HUDEP-2 (cell line): Measurements from ENCODE around the gene INPP4B.
"Not testable (repeated sequence)": the region's sequence is repeated elsewhere in the genome, so short reads cannot be mapped to it uniquely, and the experiment has no call there.

Experiments
- DNase-seq, 76 experiments: peaks; one replicate each; lab custom pipeline; 2025; ENCODE audit not compliant: unreplicated experiment in 76 of 76; lab: John Stamatoyannopoulos, UW

INPP4B gene

DNA sequence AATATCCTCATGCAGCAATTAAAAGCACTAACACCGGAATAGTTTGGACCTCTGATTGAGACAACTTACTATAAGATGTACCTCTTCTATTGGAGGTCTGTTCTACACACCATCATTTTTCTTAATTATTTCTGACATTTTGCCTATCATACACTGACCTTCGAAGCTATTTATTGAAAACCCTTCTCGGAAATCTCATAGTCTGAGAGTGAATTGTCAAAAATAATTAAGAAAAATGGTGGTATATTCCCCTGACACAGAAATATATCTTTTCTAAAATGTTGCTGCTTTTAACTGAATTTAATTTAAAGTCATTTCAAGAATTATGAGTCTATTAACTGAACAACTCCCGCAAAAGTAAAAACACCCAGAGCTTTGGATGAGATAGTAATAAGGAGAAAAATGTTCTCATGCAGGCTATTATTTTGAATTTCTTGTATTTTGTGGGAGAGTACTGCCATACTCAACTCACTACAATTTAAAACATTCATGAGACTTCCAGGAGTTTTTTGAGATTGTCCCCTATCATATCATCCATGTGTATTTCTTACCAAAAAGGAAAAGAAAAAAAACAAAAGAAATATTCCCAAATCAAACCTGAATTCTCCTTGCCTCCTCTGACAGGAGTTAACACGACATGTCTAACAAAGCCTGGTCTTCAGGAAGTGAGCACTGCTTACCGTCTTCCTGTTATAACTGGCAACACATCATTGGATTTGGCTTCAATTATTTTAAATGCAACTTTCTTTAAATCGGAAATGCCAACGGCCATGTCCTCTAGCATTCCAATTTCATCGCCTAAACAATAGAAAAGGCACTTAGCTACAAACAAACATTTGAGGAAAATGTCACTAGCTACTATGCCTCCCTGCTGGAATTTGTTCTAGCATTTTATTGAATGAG lies 724.4 kb downstream of the INPP4B start:
- DNase-seq = no peak

DNA sequence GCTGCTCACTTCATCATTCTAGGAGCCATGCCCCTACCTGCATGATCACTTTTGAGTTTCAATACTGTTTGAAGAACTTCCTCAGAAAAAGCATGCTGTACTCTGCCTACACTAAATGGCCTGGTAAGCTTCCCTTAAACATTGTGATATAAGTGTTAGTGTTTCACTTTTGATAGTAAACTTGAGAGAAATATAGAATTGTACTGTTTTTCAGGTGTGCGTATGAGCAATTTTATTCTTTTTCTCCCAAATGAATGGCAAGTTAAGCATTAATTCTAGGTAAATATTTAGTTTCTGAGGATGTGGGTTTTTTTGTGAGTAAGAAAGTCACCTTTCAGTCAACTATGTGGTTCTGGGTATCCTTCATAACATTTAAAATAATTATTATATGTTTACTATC lies 725.2 kb downstream of the INPP4B start:
- no peak for DNase-seq

DNA sequence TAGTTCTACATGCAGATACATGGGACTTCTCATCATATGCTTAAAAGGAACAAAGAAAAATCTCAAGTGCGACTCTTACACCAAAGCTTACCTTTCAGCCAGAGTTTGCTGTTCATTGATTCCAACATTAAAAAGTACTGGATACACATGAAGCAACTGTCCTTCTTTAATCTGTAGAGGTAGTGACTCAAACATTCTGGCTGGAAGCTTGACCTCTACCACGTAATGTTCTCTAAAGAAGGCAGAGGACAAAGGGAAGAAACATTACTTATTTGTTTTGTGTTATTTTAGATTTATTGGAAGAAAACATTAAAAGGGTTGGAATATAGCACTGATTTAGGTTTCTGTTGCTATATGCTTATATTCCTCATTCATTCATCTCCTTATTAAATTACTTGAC lies 733.6 kb downstream of the INPP4B start:
- DNase-seq = no peak

DNA sequence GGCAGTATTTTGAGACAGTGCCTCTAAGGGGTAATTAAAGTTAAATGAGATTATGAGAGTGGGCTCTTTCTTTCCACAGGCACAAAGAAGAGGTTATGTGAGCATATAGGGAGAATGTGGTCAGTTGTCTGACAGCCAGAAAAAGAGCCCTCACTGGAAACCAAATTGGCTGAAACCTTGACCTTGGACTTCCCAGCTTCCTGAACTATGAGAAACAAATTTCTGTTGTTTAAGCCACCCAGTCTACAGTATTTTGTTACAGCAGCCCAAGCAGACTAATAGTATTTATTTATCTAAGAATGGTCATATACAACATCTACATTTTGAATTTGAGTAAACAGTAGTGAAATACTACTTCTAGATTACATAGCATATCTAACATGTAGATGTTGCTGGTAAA lies 736.0 kb downstream of the INPP4B start:
- DNase-seq = no peak

DNA sequence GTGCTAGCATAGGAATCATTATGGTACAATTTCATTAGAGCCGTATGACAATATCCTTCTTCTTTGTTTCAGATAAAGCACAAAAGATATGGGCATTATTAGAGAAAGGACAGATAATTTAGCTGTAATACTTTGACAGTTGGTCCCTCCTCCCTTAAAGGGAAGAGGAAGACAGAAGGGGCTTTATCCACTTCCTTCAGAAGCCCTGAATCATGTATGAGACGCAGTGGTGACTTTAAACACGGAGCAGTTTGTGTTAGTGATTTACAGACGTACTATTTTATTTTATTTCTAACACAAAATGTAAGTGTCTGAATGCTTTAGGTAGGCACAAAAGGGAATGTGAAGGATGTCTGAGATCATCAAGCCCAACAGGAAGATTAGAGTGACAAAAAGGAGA lies 742.1 kb downstream of the INPP4B start:
- no peak for DNase-seq

DNA sequence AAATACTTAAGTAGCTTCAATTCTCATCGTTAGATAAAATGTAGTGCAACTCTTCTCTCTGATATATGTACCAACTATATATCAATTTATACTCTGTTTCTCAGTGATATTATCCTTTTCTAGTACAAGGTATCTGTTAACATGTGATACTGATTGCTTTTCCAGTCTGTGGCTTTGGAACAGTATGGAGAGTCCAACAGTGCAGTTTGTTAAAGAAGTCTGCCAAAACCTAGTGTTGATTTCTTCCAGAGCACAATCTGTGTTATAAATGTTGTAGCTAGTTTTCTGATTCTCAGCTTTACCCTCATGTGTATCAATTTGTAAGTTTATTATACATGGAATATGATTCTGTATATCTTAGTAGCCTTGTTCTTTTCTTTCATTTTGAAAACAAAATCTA lies 744.7 kb downstream of the INPP4B start:
- DNase-seq = no peak

DNA sequence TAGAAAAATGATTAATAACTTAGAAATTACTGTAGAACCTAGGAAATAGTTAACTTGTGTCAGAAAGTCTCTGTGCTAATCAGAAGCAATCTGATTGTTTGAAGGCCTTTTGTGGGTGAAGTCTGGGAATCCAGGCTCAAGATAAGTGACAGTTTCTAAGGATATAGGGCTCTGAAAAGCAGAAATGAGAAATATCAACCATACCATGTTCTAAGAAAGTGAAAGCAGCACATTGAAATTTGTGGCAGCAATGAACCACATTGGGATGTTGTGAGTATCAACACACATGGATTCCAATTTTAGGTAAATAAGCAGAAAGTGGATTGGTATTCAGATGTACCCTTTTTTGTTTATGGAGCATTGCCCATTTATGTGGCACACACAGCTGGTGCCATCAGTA lies 745.2 kb downstream of the INPP4B start:
- DNase-seq = no peak

DNA sequence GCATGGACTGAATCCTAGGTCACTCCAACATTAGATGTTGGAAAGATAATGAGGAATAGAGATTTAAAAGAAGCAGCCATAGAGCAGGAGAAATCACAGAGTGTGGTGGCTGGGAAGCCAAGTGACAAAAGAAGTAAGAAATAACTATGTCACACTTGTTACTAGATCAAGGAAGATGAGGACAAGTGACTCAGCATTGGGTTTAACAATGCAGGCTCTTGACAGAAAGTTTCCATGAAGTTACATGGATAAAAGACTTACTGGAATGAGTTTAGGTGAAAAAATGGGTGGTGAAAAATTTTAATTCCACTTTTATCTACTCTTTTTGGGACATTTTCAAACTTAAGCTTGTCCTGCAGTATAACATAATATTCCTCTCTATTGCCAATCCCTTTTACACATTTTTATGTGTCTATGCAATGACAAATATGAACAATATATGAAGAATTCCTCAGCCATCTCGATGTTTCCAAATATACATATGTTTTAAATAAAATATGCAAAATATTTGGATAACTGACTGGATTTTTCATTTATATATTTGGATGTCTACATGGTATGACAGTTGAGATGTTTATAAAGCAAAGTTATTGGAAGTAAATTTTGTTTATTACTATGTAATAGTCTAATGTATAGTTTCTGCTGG lies 747.1 kb downstream of the INPP4B start:
- no peak for DNase-seq

DNA sequence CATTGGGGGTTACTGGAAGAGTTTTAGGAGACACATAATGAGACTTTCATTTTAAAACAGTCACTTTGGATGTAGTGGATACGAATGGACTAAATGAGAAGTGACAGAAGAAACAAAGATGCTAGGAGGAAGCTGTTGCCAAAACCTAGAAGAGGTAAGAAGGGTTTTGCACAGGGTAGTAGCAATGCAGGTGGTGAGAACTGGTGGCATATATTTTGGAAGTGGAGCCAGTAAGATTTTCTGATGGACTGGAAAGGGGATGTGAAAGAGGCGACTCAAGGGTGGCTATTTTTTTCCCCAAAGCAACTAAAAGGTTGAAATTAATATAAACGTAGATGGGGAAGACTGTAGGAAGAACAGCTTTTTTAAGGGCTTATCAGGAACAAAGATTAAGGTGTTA lies 747.7 kb downstream of the INPP4B start:
- DNase-seq = no peak

DNA sequence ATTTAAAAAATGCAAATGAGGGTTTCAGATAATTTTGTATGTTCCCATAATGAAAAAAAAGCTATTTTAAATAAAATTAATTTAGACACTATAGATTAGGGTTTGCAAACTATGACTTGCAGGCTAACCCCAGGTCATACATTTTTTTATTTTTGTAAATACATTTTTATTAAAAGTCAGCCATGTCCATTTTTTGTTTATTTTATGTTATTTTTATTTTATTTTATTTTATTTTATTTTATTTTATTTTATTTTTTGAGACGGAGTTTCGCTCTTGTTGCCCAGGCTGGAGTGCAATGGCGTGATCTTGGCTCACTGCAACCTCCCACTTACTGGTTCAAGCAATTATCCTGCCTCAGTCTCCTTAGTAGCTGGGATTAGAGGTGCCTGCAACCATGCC lies 749.1 kb downstream of the INPP4B start:
- no peak for DNase-seq

DNA sequence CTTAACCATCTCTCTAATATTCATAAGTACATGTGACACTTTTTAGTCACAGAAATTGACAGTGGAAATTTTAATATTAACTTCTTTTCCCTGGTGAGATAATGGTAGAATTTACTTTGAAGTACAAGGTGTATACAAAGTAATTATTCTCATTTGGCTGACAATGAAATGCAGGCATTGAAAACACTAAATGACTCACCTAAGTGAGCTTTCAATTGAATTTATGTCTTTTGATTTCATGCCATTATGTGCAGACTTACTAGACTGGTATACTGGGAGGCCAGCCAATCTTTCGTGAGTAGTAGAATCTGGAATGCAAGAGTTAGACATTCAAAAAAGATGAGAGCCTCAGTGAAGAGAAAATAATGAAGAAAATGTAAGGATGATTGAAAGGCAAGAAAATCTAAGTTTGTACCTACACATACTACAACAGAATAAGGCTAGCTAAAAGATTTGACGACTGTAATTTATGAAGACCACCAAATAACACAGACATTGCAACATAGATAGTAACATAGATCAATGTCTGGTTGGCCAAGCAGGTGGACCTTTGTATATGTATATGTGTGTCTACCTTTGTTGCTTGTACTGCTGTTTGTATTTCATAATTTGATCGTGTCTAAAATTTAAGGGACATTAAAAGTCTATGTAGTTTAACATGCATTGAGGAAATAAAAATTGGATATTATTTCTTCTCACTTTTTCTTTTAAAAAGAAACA lies 750.1 kb downstream of the INPP4B start:
- DNase-seq = no peak

DNA sequence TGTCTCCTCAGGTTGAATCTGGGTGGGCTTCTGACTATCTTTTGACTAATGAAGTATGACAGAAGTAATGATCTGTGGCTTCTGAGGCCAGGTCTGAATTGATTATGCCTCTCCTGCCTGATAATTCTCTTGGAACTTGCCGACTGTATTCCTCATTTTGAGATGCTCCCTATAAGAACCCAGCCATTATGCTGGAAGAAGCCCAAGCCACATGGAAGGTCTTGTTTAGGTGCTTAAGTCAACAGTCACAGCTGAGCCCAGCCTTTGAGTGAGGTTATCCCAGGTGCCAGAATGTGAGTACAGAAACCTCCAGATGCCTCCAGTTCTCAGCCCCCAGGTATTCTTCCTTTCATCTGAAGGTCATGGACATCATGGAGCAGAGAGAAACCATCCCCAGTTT lies 753.2 kb downstream of the INPP4B start:
- DNase-seq = no peak

DNA sequence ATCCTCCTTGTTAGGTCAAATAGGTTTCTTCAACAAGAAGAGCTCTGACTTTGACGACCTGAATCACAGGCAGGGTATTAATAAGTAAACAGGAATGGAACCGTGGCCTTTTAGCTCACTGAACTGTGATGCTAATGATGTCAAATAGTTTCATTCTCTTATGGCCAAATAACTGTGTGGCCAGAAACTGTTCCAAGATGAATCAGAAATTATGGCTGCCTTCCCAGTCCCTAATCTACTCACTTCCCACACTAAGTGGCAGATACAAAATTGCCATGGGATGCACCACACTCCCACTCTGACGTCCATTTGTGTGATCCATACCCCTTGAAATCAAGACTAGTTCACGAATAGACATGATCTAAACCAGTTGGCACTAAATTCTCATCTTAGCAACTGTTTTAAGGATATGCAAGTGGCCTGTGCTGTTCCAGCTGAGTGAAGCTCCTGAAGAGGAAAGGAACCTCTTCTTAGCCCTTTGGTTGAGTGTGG lies 754.4 kb downstream of the INPP4B start:
- DNase-seq = no peak

DNA sequence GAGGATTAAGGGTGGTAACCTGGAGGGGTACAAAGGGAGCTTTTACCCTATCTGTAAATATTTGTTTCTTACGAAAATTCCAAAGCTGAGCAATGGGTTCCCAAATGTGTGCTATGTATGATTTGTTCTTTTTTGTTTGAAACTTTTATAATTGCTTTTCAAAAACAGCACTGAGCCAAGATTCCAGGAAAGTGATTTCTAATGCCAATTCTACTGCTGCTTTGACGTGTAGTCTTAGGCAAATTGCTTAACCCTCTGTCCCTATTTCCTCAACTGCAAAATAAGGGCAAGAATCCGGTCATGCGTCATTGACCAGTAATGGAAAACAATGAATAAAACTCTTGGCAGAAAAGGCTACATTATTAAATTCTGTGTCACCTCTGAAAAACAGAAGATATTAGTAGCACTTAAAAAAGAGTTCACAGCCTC lies 755.0 kb downstream of the INPP4B start:
- no peak for DNase-seq

DNA sequence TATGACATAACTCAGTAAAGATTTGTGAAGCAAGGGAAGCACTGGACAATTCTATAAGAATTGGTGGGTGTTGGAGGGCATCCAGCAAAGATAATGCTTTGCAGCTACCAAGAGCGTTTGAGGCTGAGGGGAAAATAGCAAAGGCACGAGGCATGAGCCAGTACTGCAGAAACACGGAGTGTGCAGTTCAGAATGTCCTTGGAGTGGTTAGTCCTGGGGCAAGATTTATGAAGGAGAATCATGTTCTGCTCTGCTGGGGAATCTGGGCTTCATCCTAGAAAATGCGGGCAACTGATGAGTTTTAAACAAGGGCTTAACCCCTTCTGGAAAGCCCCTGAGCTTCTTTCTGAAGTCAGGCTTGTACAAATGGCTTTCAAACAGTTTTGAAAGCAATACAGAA lies 757.2 kb downstream of the INPP4B start:
- DNase-seq = no peak

DNA sequence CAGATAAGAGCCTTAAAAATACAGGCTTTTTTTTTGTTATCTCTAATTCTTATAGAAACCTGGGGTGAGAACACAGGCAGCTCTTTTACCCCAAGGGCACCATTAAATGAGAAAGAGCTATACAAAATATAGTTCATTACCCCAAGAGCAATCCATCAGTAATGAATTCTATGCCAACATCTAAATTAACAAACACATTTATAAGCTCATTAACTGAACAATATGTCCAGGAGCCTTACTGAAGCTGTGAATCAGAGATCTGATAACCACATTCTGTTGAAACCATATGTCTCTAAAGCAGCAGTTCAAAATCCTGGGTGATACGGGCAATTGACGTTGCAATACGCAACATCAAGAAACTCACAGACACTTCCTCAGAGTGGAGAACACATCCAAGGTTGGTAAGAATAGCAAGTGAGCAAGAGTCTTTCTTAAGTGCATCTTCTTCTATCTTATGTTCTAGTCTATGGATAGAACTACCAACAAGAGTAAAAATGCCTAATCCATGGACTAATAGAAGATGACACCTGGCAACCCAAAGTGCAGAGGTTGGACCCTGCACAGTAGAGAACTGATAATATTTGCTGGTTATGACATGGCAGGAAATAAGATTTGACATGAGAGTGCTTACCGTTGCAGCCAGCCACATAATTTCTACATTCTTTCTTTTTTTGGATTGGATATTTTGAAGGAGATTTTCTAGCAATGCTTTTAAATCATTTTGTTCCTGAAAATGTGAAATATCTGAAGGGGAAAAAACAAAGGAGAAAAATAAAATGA lies 760.4 kb downstream of the INPP4B start:
- no peak for DNase-seq

DNA sequence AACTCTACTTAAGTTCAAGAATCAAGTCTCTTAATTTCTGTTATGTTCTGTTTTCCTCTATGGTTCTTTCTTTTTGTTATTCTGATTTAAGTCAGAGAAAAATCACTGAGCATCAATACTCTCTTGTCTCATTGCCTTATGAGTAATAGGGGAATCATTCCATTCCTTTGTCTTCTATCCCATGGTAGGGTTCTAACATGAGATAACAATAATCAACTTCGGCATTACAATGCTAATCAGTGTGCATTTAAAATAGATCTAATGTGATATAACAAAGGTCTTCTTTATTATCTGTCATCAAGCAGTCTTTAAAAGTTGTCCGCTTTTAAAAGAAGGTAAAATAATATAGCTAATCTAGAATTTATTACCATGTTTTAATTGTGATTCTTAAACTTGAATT lies 762.8 kb downstream of the INPP4B start:
- no peak for DNase-seq

DNA sequence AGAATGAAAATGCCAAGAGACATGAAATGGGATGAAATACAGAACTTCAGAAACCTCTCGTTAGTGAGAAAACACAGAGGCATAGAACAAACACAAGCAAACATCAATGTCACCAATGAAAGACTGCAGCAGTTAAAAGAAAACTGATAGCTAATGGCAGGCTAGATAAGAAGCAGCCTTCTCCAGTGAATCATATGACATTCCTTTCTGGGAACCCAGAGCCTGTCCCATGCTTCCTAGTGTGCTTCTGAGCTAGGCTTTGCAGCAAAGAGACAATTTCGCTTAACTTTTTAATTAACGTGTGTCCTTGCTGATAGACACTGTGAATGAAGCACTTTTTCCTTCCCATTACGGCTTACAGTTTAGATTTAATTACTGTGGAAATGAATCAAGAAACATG lies 765.1 kb downstream of the INPP4B start:
- DNase-seq = no peak

DNA sequence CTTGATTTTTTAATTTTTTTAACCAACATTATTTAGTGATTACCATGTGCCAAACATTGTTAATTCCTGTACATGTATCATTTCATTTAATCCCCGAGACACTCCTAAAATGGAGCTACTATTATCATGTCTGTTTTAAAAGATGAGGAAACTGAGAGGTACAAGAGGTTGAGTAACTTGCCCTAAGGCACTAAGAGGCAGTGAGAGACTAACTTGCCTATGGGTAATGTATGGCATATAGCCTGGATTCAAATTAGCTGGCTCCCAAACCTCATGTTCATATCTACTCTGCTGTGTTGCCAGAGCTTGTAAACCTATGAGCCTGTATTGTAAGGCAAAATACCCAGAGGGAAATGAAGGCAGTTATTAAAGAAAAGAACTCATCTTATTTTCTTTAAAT lies 766.1 kb downstream of the INPP4B start:
- no peak for DNase-seq

DNA sequence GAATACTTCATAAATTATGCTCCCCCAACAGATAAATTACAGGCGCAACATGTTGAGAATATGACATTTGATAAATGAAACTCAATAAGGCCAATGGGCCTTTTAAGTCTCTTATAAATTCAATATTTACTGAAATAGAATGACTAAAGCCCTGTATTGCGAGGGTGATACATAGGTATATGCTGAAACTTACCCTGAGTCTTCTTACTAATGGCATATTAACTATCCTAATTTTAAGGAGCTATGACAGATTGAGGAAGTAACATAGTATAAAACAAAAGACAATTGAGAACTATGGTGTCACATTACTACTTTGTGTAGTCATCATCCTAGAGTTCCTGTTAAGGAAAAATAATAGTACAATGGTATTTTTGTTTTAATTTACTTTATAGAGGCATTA lies 769.1 kb downstream of the INPP4B start:
- no peak for DNase-seq

DNA sequence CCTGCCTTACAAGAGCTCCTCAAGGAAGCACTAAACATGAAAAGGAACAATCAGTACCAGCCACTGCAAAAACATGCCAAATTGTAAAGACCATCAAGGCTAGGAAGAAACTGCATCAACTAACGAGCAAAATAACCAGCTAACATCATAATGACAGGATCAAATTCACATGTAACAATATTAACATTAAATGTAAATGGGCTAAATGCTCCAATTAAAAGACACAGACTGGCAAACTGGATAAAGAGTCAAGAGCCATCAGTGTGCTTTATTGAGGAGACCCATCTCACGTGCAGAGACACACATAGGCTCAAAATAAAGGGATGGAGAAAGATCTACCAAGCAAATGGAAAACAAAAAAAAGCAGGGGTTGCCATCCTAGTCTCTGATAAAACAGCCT lies 777.8 kb downstream of the INPP4B start:
- DNase-seq = not testable (repeated sequence)
